HG03571 (cell line): ENCODE data around the gene AVL9.
"Not testable (repeated sequence)": the region's sequence is repeated elsewhere in the genome, so short reads cannot be mapped to it uniquely, and the experiment has no call there.

Experiments
- ATAC-seq: cut with Tn5 transposase; IDR thresholded peaks from one replicate; pipeline ENCODE4 v1.9.1; 2021; ENCODE audit not compliant: unreplicated experiment

AVL9 gene

GRCh38 chr7:32495298-32496051 is at the start of gene AVL9:
AVL9 (plus strand) TSS chr7:32495489; CDS start chr7:32495710, 221 bp downstream.
- peak; percentile 96 for ATAC-seq

GRCh38 chr7:32447218-32447617 is 48.1 kb upstream of the AVL9 start:
- ATAC-seq, result no peak

- ATAC-seq, result no peak
These were observed 41.8 kb upstream of the AVL9 start for GRCh38 chr7:32453341-32454011.

GRCh38 chr7:32458025-32458424 is 37.3 kb upstream of the AVL9 start:
- no peak for ATAC-seq

DNA sequence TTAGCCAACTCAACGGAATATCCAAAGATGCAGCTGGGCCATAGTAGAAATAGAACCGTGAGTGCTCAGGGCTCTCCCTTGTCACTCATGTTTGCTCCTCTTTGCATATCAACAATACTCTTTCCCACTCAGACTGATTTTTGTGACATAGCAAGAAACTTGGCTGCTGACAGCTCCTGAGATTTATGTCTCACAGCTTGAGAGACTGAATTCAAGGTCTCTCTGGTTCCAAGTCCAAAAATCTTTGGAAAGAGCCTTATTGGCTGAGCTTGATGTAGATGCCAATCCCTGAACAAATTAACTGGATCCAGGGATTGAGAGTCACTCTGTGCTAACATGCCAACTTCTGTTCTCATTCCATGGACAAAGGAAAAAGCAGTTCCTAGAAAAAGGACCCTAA is 35.5 kb upstream of the AVL9 start:
- no peak for ATAC-seq

DNA sequence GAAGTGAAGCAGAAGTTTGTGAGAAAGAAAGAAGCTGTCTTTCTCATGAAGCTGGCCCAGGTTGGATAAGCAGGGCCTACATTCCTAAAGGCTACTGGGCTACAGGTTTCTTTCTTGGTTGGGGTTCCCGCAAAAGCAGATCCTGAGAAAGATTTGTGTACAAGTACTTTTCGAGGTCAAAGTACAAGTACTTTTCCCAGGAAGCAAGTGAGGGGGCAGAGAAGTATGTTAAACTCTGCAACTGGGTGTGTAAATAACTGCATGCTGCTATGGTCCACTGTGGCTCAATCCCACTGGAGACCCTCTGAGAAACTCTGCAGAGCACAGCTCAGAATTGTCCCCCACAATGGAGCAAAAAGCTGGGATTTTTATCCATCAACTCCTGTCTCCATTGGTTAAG is 33.8 kb upstream of the AVL9 start:
- ATAC-seq, result no peak

DNA sequence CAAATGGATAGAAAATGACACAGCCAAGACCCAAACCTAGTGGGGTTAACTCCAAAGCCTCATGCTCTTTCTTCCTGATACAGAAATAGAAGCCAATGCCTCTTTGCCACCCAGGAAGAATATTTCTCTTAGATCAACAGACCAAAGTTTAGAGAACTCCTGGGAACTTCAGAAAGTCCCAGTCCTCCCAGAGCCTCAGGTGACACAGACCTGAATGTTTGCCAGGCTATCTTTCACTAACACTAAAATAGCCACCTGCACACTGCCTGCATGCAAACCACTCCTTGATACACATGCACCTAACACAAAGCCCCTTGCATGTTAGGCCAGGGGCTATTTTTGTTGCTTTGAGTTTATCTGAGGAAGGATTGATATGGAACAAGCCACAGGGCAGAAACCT is 32.8 kb upstream of the AVL9 start:
- no peak for ATAC-seq

DNA sequence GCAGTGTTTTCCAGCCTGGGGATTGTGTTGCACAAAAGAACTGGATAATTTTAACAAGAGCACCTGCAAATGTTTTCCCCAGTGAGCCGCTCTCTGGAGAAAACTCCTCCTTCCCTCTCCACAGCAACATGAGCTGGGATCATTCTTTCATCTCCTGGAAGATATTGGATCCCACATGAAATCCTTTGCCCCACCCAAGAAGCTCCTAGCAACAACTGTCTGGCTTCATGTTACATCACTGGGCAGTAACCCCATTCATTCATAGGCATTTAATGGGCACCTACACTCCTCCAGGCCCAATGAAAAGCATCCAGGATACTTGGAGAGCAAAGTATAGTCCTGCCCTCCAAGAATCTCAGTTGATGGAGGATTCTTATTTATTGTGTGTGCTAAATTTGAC is 32.3 kb upstream of the AVL9 start:
- ATAC-seq, result no peak

- ATAC-seq, result not testable (repeated sequence)
These were observed 30.5 kb upstream of the AVL9 start for GRCh38 chr7:32464641-32465416.

DNA sequence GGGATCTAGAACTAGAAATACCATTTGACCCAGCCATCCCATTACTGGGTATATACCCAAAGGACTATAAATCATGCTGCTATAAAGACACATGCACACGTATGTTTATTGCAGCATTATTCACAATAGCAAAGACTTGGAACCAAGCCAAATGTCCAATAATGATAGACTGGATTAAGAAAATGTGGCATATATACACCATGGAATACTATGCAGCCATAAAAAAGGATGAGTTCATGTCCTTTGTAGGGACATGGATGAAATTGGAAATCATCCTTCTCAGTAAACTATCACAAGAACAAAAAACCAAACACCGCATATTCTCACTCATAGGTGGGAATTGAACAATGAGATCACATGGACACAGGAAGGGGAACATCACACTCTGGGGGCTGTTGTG is 25.3 kb upstream of the AVL9 start:
- ATAC-seq, result not testable (repeated sequence)

DNA sequence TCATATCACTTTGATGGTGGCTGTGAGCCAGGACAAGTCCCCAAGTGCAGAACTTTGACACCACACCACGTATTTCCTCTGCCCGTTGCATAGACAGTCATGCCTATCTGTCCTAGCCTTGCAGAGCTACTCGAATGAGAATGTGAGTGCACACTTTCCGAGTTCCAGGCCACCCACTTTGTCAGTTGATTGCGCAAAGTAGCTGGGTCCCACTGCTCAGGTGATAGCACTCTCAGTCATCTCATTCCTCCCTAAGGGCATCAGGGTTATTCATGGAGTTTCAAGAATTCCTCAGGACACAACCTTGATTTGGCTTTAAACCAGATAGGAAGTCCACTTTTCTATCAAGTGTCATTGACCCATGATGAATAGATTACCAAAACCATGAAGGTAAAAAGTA is 24.4 kb upstream of the AVL9 start:
- ATAC-seq, result no peak

GRCh38 chr7:32472015-32472414 is 23.3 kb upstream of the AVL9 start:
- ATAC-seq, result no peak

DNA sequence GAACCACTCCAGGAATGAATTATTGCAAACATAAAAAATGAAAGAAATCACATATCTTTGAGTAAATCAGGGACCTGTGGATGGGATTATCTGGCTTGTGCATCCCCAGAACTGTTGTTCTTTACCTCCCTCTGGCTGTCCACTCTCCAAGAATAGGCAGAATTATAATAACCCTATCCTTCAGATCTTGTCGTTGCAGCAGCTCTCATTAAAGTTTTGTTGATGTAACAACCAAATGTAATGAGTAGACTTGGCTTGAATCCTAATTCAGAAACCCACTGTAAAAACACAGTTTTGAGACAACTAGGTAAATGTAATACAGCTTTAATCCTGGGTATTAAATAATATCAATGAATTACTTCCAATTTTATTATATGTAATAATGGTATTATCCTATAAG is 21.3 kb upstream of the AVL9 start:
- ATAC-seq, result no peak

- ATAC-seq, result no peak
These were observed 18.3 kb upstream of the AVL9 start for GRCh38 chr7:32476816-32477648.

DNA sequence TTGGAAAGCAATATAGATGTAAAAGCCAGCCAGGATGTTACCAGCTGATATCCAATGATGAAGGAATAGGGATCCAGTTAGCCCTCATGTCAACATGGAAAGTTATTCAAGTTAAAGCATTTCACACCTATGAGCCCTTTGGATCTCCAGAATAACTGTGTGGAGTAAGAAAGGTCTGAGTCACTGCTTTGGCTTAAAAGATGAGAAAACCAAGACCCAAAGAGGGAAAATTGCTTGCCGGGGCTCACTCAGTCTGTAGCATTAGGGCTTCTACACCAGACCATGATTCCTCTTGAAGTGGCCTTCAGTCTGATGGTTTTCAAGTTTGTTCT is 17.7 kb upstream of the AVL9 start:
- no peak for ATAC-seq

GRCh38 chr7:32479574-32480200 is 15.6 kb upstream of the AVL9 start:
- ATAC-seq, result no peak

GRCh38 chr7:32481176-32481575 is 14.1 kb upstream of the AVL9 start:
- no peak for ATAC-seq

GRCh38 chr7:32481921-32482320 is 13.4 kb upstream of the AVL9 start:
- ATAC-seq, result no peak

- no peak for ATAC-seq
These were observed 5.5 kb upstream of the AVL9 start for GRCh38 chr7:32489788-32490126.

GRCh38 chr7:32490127-32490796 is 5.0 kb upstream of the AVL9 start, which contains the start of gene LSM5:
LSM5 (minus strand) TSS chr7:32490380; CDS start chr7:32490365, 15 bp downstream.
- peak; percentile 89 for ATAC-seq
